Bronchial epithelial cell (primary cell): ENCODE data around the gene INSYN1. TPM values are rescaled to one million over a fixed set of nuclear protein-coding genes. Genes with fewer than 3 reads are reported as not detected.

Experiments used
- DNase-seq: peaks from one replicate; pipeline ENCODE4 v3.0.0-alpha.2; 2010; ENCODE audit warnings: low read depth
- FAIRE-seq: peaks from 2 replicates; lab custom pipeline; 2011; peaks lifted over from hg19 to GRCh38; lab: Jason Lieb, UNC
- H3K27me3 ChIP-seq: 2 replicates; pipeline ENCODE4 v1.5.1; 2011; ENCODE audit warnings: low read length; ENCODE audit not compliant: control insufficient read depth, insufficient read depth
- H3K36me3 ChIP-seq: 2 replicates; pipeline ENCODE4 v1.5.1; 2011; ENCODE audit warnings: low read length; ENCODE audit not compliant: control insufficient read depth, insufficient read depth
- H3K4me3 ChIP-seq: 2 replicates; pipeline ENCODE4 v1.5.1; 2011; ENCODE audit warnings: mild to moderate bottlenecking, low read depth, low read length, control low read depth
- total RNA-seq: library from RNA; depleted of rRNA; stranded (reverse); fragments of >200 nt; gene quantifications from 2 replicates; pipeline ENCODE4 v1.2.1, GENCODE V29; 2014
- TF ChIP-seq, protein P1 (sequence below): IDR thresholded peaks from 2 replicates; pipeline ENCODE4 v1.5.1; 2011; ENCODE audit warnings: mild to moderate bottlenecking, moderate library complexity, low read length, control low read depth, inconsistent platforms; ENCODE audit not compliant: insufficient read depth, severe bottlenecking

The INSYN1 gene
- total RNA-seq, 1 donor from 2014 or later = under 0.01 TPM

DNA sequence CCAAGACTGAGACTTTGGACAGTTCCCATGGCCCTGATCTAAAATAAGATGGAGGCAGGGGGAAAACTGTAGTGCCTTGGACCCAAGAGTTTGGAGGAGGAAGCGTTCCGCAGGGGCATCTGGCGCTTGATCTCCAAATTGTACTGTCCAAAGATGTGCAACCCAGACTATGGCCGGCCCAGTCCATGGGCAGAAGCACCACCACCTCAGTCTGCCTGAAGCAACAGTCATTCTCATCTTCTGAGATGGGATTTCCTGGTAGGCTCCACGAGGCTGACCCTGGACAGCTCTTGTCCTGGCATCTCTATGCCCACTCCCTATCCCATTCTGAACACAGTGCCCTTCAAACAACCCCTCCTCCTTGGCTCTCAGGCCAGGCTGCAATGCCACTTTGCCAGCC lies 3.6 kb downstream of the INSYN1 start:
- H3K27me3 ChIP-seq = peaks cover 33% of the 10 kb centered on the region
- no peaks in the 10 kb centered on the region for H3K36me3 ChIP-seq
- DNase-seq = no peak
- FAIRE-seq = peak; percentile 76
- TF ChIP-seq, protein P1, sequence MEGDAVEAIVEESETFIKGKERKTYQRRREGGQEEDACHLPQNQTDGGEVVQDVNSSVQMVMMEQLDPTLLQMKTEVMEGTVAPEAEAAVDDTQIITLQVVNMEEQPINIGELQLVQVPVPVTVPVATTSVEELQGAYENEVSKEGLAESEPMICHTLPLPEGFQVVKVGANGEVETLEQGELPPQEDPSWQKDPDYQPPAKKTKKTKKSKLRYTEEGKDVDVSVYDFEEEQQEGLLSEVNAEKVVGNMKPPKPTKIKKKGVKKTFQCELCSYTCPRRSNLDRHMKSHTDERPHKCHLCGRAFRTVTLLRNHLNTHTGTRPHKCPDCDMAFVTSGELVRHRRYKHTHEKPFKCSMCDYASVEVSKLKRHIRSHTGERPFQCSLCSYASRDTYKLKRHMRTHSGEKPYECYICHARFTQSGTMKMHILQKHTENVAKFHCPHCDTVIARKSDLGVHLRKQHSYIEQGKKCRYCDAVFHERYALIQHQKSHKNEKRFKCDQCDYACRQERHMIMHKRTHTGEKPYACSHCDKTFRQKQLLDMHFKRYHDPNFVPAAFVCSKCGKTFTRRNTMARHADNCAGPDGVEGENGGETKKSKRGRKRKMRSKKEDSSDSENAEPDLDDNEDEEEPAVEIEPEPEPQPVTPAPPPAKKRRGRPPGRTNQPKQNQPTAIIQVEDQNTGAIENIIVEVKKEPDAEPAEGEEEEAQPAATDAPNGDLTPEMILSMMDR = no peak
- no peak overlapping the region for H3K4me3 ChIP-seq

DNA sequence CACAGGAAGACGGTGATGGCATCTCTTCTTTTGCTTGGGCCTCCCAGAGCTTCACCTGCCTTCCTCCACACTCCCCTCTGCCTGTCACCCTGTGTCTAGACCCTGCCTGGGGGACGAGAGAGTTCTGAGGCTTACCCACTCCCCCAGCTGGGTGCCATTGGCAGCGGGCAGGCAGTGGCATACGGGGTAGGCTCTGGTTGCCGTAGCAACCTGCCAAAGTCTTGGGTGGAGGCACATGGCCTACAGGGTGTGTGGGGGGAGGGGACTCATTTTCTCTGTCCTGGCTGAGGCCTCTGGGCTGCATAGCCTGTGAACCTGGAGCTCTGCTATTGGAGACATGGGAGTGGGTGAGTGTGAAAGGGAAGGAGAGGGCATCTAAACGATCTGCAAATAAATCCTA lies 4.4 kb downstream of the INSYN1 start:
- peak; percentile 28 for FAIRE-seq
- Histone ChIP-seq H3K36me3 (no peaks in the 10 kb centered on the region), H3K4me3 (no peak overlapping the region), H3K27me3 (peaks cover 26% of the 10 kb centered on the region)
- TF ChIP-seq, protein P1 = no peak
- DNase-seq = no peak

DNA sequence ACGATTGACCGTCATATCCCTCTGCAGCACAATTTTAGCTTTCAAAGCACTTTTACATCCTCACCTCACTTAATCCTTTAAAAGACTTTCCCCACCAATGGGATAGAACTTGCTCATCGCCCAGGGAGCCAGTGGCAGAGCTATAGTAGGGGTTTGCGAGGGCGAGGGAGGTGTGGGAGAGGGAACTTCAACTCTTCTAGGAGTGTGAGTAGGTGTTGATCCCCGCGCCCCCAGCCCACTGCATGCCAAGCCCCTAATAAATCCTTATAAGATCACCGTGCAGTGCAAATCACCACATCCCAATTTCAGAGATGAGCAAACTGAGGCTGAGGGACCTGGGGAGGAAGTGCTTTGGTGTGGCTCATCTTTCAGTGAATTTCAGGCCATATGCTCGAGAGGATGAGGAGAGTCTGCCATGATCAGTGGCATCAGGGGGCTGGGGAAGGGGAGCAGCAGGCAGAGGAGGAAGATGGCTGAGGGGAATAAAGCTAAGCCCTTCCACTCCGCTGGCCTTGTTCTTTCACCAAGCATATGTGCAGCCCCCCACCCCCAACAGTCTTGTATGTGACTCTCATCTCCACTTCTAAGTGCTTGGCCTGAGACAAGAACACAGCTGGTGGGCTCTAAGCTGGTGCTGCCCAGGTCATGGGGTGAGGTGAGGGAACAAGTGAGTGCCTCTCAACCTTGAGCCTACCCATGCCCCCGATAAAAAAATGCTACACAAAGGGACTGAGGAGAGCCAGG lies 5.1 kb downstream of the INSYN1 start:
- DNase-seq (no peak), FAIRE-seq (no peak)
- TF ChIP-seq, protein P1 = no peak
- H3K4me3 ChIP-seq = no peak overlapping the region
- H3K27me3 ChIP-seq = peaks cover 25% of the 10 kb centered on the region
- H3K36me3 ChIP-seq = no peaks in the 10 kb centered on the region

DNA sequence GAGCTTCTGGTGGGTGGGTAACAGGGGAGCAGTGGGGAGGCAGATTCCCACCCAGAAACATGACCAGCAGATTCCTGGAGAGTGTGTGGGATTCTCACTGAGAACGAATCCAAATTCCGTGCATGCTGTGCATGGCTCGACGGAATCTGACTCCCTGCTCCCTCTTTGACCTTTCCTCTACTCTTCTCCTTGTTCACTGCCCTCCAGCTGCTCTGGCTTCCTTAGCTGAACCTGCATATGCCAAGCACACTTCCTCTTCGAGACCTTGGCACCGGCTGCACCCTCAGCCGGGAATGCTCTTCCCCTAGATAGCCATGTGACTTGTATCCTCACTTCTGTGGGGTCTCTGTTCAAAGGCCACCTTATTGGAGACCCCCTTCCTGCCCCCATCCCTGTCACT lies 6.3 kb downstream of the INSYN1 start:
- FAIRE-seq = no peak
- TF ChIP-seq, protein P1 = no peak

DNA sequence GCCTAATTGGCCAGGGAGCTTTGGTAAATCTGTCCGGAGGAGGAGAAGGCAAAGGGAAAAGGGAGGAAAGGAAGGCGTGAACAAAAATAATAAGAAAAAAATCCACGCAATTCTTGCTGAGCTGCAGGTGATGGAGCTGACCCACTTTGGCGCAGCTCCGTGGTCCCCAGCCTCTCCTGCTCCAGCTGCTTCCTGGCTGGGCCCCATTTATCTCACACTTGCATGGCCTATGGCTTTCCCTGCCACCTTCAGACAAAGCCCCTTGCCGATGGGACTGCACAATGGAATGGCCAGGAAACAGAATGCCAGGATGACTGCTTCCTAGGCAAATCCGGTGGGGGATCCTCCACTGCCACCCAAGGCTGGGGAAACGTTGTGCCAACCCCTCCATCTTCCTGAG lies 6.9 kb downstream of the INSYN1 start:
- Histone ChIP-seq H3K36me3 (no peaks in the 10 kb centered on the region), H3K4me3 (no peak overlapping the region), H3K27me3 (peaks cover 17% of the 10 kb centered on the region)
- TF ChIP-seq, protein P1 = no peak
- FAIRE-seq (no peak), DNase-seq (no peak)

More for the DNA sequence above, 6.3 kb downstream of the INSYN1 start:
- Histone ChIP-seq H3K4me3 (no peak overlapping the region), H3K27me3 (peaks cover 20% of the 10 kb centered on the region), H3K36me3 (no peaks in the 10 kb centered on the region)
- no peak for DNase-seq

DNA sequence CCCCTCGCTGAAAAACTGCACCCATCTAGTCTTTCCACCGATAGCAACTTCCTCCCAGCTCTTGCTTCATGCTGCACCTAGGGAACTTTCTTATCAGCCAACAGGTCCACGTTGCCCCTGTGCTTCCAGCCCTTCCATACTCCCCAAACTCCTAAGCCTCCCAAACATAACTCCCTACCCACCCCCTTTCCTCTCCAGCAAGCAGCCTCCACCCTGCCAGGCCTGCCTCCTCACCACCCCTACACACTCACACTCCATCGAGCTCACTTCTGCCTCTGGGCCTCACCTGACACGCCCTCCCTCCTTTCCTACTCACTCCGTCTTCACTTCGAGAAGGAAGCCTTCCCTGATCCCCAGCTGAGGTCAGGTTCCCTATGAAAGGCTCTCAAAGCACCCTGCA lies 8.1 kb downstream of the INSYN1 start:
- FAIRE-seq (peak; percentile 7), DNase-seq (no peak)
- H3K4me3 ChIP-seq = no peak overlapping the region
- H3K36me3 ChIP-seq = no peaks in the 10 kb centered on the region
- TF ChIP-seq, protein P1 = no peak
- peaks cover 14% of the 10 kb centered on the region for H3K27me3 ChIP-seq
